Osteocyte (in vitro differentiated cells): Measurements from ENCODE around the gene GLT8D1. TPM values are rescaled to one million over a fixed set of nuclear protein-coding genes. Genes with fewer than 3 reads are reported as not detected.

Experiments used
- DNase-seq: peaks from one replicate; pipeline ENCODE4 v3.0.0; 2021; ENCODE audit warnings: mixed read lengths; ENCODE audit not compliant: unreplicated experiment; ENCODE audit errors: extremely low spot score
- H3K27ac Mint-ChIP-seq: one replicate; pipeline ENCODE4 v1.8.0; 2021; ENCODE audit warnings: mild to moderate bottlenecking, mixed read lengths; ENCODE audit not compliant: unreplicated experiment
- H3K27me3 Mint-ChIP-seq: one replicate; pipeline ENCODE4 v1.8.0; 2021; ENCODE audit warnings: mixed read lengths; ENCODE audit not compliant: unreplicated experiment
- H3K36me3 Mint-ChIP-seq: one replicate; pipeline ENCODE4 v1.8.0; 2021; ENCODE audit warnings: mixed read lengths; ENCODE audit not compliant: unreplicated experiment
- H3K4me1 Mint-ChIP-seq: one replicate; pipeline ENCODE4 v1.8.0; 2021; ENCODE audit warnings: mixed read lengths; ENCODE audit not compliant: unreplicated experiment
- H3K4me3 Mint-ChIP-seq: one replicate; pipeline ENCODE4 v1.8.0; 2021; ENCODE audit warnings: mild to moderate bottlenecking, moderate library complexity, mixed read lengths; ENCODE audit not compliant: unreplicated experiment
- H3K9me3 Mint-ChIP-seq: one replicate; pipeline ENCODE4 v1.8.0; 2021; ENCODE audit warnings: mixed read lengths; ENCODE audit not compliant: unreplicated experiment
- CTCF ChIP-seq: fragments of 200-600 bp; sonication (generic); IDR thresholded peaks from 2 replicates; pipeline ENCODE4 v1.5.0; 2021; ENCODE audit warnings: antibody characterized with exemption, mild to moderate bottlenecking, moderate library complexity
- total RNA-seq: library from RNA; stranded (reverse); gene quantifications from 2 replicates; pipeline ENCODE4 v1.2.1, GENCODE V29; 2021

Gene GLT8D1
- total RNA-seq, 1 donor from 2014 or later, result 86.3 TPM

DNA sequence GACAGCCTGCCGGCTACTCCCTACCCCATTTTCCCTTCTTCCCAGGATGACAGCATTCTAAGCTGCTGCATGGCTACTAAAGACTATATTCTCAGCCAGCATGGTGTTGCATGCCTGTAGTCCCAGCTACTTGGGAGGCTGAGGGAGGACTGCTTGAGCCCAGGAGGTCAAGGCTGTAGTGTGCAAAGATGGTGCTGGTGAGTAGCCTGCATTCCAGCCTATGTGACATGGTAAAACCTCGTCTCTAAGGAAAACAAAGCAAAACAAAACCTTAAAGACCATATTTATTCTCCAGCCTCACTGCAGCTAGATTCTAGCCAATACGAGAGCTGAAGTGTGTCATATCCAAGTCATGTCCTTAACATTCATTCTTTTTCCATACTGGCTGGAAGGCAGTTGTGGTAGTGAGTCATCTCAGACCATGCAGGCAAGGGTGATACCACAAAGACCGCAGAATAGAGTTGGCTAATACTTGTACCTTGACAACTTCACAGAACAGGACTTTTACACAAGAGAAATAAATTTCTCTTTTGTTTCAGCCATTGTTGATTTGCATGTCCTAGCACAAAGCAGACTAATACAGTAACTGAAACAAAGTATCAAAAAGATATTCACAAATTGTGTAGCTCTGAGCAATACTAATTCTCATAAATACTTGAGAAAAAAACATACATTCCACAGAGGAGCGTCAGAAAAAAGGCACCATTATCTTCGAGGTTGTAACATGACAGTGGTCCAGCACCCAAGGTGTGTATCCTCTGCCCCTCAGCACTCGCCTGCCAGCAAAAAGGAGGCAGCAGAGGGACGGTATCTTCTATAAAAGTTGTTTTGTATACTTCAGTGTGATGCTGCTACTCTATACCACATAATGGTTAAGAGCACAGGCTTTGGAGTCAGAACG, 34.7 kb downstream of the GLT8D1 start:
- peak; percentile 93 for DNase-seq
- peaks cover 36% of the 10 kb centered on the region for H3K36me3 Mint-ChIP-seq
- TF ChIP-seq CTCF, result no peak
- H3K27me3 Mint-ChIP-seq, result no peaks in the 10 kb centered on the region
- H3K27ac Mint-ChIP-seq, result peak overlapping the region; percentile 99
- no peaks in the 10 kb centered on the region for H3K9me3 Mint-ChIP-seq
- peak overlapping the region; percentile 64 for H3K4me3 Mint-ChIP-seq
- H3K4me1 Mint-ChIP-seq, result peaks cover 39% of the 10 kb centered on the region

DNA sequence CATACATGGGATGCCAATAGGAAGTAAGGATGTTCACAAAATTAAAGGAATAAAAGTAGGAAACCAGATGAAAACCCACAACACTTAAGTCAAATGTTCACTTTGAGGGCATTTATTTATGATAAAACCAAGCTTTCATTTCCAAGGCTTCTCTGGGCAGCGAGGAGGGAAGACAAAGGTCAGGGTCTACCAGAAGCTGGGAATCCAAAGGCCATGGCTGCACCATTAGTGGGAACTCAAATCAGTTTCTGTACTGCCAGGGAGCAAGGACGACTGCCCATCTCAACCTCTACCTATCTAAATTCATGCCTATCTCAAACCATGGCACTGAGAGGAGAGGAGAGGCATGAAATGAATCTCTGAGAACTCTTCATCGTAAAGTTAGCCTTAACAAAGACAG, 42.5 kb downstream of the GLT8D1 start:
- H3K27me3 Mint-ChIP-seq, result no peaks in the 10 kb centered on the region
- no peak for TF ChIP-seq CTCF
- no peak for DNase-seq
- H3K4me3 Mint-ChIP-seq, result no peak overlapping the region
- no peaks in the 10 kb centered on the region for H3K9me3 Mint-ChIP-seq
- H3K4me1 Mint-ChIP-seq, result peaks cover 2% of the 10 kb centered on the region
- peaks cover 47% of the 10 kb centered on the region for H3K36me3 Mint-ChIP-seq
- H3K27ac Mint-ChIP-seq, result no peak overlapping the region

DNA sequence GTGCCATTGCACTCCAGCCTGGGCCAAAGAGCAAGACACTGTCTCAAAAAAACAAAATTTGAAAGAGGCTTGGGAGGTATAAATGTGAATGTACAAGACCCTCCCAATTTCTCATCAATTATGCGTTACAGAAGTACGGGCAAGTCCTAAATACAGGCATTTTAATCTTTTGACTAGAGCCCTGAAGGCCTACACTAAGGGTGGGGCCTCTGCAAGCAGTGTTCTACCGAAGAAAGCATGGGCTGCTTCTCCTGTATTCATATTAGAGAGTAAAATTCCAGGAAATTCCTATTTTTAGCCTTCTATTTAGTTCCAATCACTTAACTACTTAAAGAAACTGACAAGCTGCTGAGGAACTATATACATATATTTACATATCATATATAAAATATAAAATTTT, 45.5 kb downstream of the GLT8D1 start:
- no peak overlapping the region for H3K4me3 Mint-ChIP-seq
- H3K27ac Mint-ChIP-seq, result no peak overlapping the region
- no peaks in the 10 kb centered on the region for H3K4me1 Mint-ChIP-seq
- DNase-seq, result no peak
- H3K27me3 Mint-ChIP-seq, result no peaks in the 10 kb centered on the region
- H3K36me3 Mint-ChIP-seq, result peaks cover 50% of the 10 kb centered on the region
- no peak for TF ChIP-seq CTCF
- H3K9me3 Mint-ChIP-seq, result no peaks in the 10 kb centered on the region

DNA sequence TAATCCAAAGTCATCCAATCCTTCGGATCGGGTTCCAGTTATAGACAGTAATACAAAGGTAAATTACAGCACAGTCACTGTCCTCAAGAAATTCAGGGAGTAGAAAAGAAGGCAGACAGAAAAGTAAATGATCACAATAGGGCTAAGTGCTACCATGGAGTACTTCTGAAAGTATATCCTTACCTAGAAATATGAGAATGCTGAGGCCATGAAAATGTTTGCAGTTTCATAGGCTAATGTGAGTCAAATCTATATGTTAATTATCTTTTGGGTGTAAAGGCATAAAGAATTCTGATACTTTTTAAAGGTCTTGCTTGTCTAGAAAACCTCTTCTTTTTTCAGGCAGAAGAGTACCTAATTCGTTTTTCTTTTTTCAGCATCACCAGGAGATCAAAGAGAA, 49.7 kb downstream of the GLT8D1 start:
- no peak overlapping the region for H3K4me3 Mint-ChIP-seq
- H3K9me3 Mint-ChIP-seq, result no peaks in the 10 kb centered on the region
- no peak for TF ChIP-seq CTCF
- no peak for DNase-seq
- no peaks in the 10 kb centered on the region for H3K4me1 Mint-ChIP-seq
- peaks cover 42% of the 10 kb centered on the region for H3K36me3 Mint-ChIP-seq
- no peak overlapping the region for H3K27ac Mint-ChIP-seq
- no peaks in the 10 kb centered on the region for H3K27me3 Mint-ChIP-seq

DNA sequence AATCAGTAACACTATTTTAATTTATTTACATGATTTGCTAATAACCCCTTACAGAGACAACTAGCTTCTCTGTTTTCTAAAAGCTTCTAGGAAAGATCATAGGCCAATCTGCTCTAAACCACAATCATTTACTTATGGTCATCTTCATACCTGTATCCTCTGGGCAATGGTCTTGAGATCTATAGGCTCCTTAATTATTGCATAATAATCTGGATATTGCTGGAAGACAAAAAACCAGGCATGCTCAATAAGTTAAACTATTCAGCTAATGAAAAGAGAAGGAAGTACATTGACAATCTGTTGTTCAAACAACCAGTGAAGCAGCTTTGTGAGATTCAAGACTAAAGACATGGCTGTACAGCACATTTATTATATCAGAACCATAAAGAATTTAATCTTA, 54.0 kb downstream of the GLT8D1 start:
- no peak for TF ChIP-seq CTCF
- no peak overlapping the region for H3K27ac Mint-ChIP-seq

More for the DNA sequence above, 54.0 kb downstream of the GLT8D1 start:
- no peaks in the 10 kb centered on the region for H3K4me1 Mint-ChIP-seq
- DNase-seq, result no peak
- peaks cover 63% of the 10 kb centered on the region for H3K36me3 Mint-ChIP-seq
- no peak overlapping the region for H3K4me3 Mint-ChIP-seq
- H3K27me3 Mint-ChIP-seq, result no peaks in the 10 kb centered on the region
- no peaks in the 10 kb centered on the region for H3K9me3 Mint-ChIP-seq
